ENCODE data around the gene ESR2.

ESR2 gene

GRCh38 chr14:64098120-64098519 is 196.1 kb downstream of the ESR2 start:
- no peak for TF ChIP-seq CTCF (IDR thresholded peaks at IDR 0.05; ENCODE audit: extremely low read depth, missing control alignments)
- no peak for DNase-seq (ENCODE audit: low spot score)

GRCh38 chr14:64095620-64096019 is 198.6 kb downstream of the ESR2 start:
- no peak for DNase-seq (ENCODE audit: low spot score)
- no peak for TF ChIP-seq CTCF (IDR thresholded peaks at IDR 0.05; ENCODE audit: extremely low read depth, missing control alignments)

- no peak for TF ChIP-seq CTCF (IDR thresholded peaks at IDR 0.05; ENCODE audit: extremely low read depth, missing control alignments)
Measured at GRCh38 chr14:64092940-64093339, 201.2 kb downstream of the ESR2 start.

GRCh38 chr14:64092338-64092737 is 201.8 kb downstream of the ESR2 start:
- no peak for TF ChIP-seq CTCF (IDR thresholded peaks at IDR 0.05; ENCODE audit: extremely low read depth, missing control alignments)
- DNase-seq (ENCODE audit: low spot score) = no peak

More at GRCh38 chr14:64092940-64093339, 201.2 kb downstream of the ESR2 start:
- DNase-seq (ENCODE audit: low spot score) = no peak

GRCh38 chr14:64091217-64091616 is 203.0 kb downstream of the ESR2 start:
- no peak for DNase-seq (ENCODE audit: low spot score)
- TF ChIP-seq CTCF (IDR thresholded peaks at IDR 0.05; ENCODE audit: extremely low read depth, missing control alignments) = no peak

GRCh38 chr14:64089920-64090319 is 204.3 kb downstream of the ESR2 start:
- no peak for TF ChIP-seq CTCF (IDR thresholded peaks at IDR 0.05; ENCODE audit: extremely low read depth, missing control alignments)
- DNase-seq (ENCODE audit: low spot score) = no peak

- DNase-seq (ENCODE audit: low spot score) = no peak
- TF ChIP-seq CTCF (IDR thresholded peaks at IDR 0.05; ENCODE audit: extremely low read depth, missing control alignments) = no peak
Measured at GRCh38 chr14:64088647-64088964, 205.6 kb downstream of the ESR2 start.
